Measurements from ENCODE around the gene RPTOR. TPM values are rescaled to one million over a fixed set of nuclear protein-coding genes. Genes with fewer than 3 reads are reported as not detected.

The RPTOR gene
- total RNA-seq, 1 donor: 29.8 TPM

GRCh38 chr17:81009136-81009535 is 464.5 kb downstream of the RPTOR start:
- H3K27me3 ChIP-seq (ENCODE audit: insufficient read depth, low read length): peaks cover 12% of the 10 kb centered on the region
- no peak overlapping the region for H3K4me3 ChIP-seq (ENCODE audit: low read length)
- peaks cover 20% of the 10 kb centered on the region for H3K4me1 ChIP-seq (ENCODE audit: insufficient read depth, low read length)
- H3K9me3 ChIP-seq (ENCODE audit: low read depth, low read length): no peaks in the 10 kb centered on the region

GRCh38 chr17:81010935-81011334 is 466.3 kb downstream of the RPTOR start:
- Histone ChIP-seq H3K4me1 (ENCODE audit: insufficient read depth, low read length) (peaks cover 13% of the 10 kb centered on the region), H3K9me3 (ENCODE audit: low read depth, low read length) (no peaks in the 10 kb centered on the region), H3K27me3 (ENCODE audit: insufficient read depth, low read length) (peaks cover 2% of the 10 kb centered on the region), H3K4me3 (ENCODE audit: low read length) (no peak overlapping the region)

GRCh38 chr17:81011951-81012350 is 467.3 kb downstream of the RPTOR start:
- Histone ChIP-seq H3K9me3 (ENCODE audit: low read depth, low read length) (no peaks in the 10 kb centered on the region), H3K4me3 (ENCODE audit: low read length) (no peak overlapping the region), H3K27me3 (ENCODE audit: insufficient read depth, low read length) (no peaks in the 10 kb centered on the region), H3K4me1 (ENCODE audit: insufficient read depth, low read length) (peaks cover 13% of the 10 kb centered on the region)

- H3K4me1 ChIP-seq (ENCODE audit: insufficient read depth, low read length): peaks cover 21% of the 10 kb centered on the region
- H3K9me3 ChIP-seq (ENCODE audit: low read depth, low read length): no peaks in the 10 kb centered on the region
- no peaks in the 10 kb centered on the region for H3K27me3 ChIP-seq (ENCODE audit: insufficient read depth, low read length)
- H3K4me3 ChIP-seq (ENCODE audit: low read length): no peak overlapping the region
These were observed 468.2 kb downstream of the RPTOR start for GRCh38 chr17:81012574-81013447.

- no peak overlapping the region for H3K4me3 ChIP-seq (ENCODE audit: low read length)
- no peaks in the 10 kb centered on the region for H3K27me3 ChIP-seq (ENCODE audit: insufficient read depth, low read length)
- H3K4me1 ChIP-seq (ENCODE audit: insufficient read depth, low read length): peaks cover 29% of the 10 kb centered on the region
- H3K9me3 ChIP-seq (ENCODE audit: low read depth, low read length): no peaks in the 10 kb centered on the region
These were observed 469.0 kb downstream of the RPTOR start for GRCh38 chr17:81013642-81014041.

GRCh38 chr17:81015136-81015535 is 470.5 kb downstream of the RPTOR start:
- Histone ChIP-seq H3K4me3 (ENCODE audit: low read length) (no peak overlapping the region), H3K27me3 (ENCODE audit: insufficient read depth, low read length) (no peaks in the 10 kb centered on the region), H3K4me1 (ENCODE audit: insufficient read depth, low read length) (peaks cover 20% of the 10 kb centered on the region), H3K9me3 (ENCODE audit: low read depth, low read length) (no peaks in the 10 kb centered on the region)

Other genes with a start within 250 kb of the RPTOR start
- 4.9 TPM for gene ENDOV, start 129.7 kb upstream of the RPTOR start, total RNA-seq
- gene NPTX1, start 68.2 kb upstream of the RPTOR start, total RNA-seq: under 0.01 TPM